IPS DF 6.9 (cell line): Measurements from ENCODE around the gene GLIPR1L2.

Experiments used
- DNase-seq: peaks from one replicate; pipeline ENCODE4 v3.0.0-alpha.2; 2013; ENCODE audit warnings: low read depth, low spot score
- H3K27ac ChIP-seq: one replicate; pipeline ENCODE4 v1.5.1; 2013; ENCODE audit warnings: low read length, control low read depth
- H3K27me3 ChIP-seq: 2 replicates; pipeline ENCODE4 v1.6.1; 2013; ENCODE audit warnings: mild to moderate bottlenecking, low read length; ENCODE audit not compliant: control insufficient read depth, insufficient read depth
- H3K36me3 ChIP-seq: 2 replicates; pipeline ENCODE4 v1.6.1; 2013; ENCODE audit warnings: low read length; ENCODE audit not compliant: control insufficient read depth, insufficient read depth
- H3K4me1 ChIP-seq: 2 replicates; pipeline ENCODE4 v1.6.1; 2013; ENCODE audit warnings: low read length; ENCODE audit not compliant: control insufficient read depth, insufficient read depth
- H3K4me3 ChIP-seq: 2 replicates; pipeline ENCODE4 v1.5.1; 2013; ENCODE audit warnings: mild to moderate bottlenecking, low read length
- H3K9me3 ChIP-seq: 2 replicates; pipeline ENCODE4 v1.6.1; 2013; ENCODE audit warnings: low read length, inconsistent platforms; ENCODE audit not compliant: control insufficient read depth, insufficient read depth
- WGBS: extraction: QIAGEN DNeasy Blood & Tissue Kit; methylation state at CpG from one replicate; pipeline ENCODE4 v1.1.7; 2013; ENCODE audit warnings: mixed read lengths, missing lambda C conversion rate; ENCODE audit not compliant: insufficient read length, insufficient coverage; 5-methylcytosine and 5-hydroxymethylcytosine counted together

The GLIPR1L2 gene

DNA sequence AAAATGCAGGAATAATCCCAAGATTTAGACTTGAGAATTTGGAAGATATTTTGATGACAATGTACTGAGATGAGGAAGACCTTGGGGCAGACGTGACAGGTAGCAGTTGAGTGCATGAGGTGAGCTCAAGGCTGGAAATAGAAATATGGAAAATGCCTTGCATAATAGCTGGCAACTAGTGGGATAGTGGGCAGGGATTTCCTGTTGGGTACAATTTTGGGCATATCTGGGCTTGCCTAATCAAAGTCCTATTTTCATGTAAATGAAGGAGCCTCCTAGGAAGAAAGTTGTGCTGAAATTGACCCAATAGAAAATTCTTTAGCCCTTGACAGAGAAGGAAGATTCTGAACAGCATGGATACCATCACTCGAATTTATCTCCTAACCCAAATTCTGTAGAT, 83.2 kb downstream of the GLIPR1L2 start:
- WGBS, result no CpG with 5 or more reads among the region's 2 CpGs
- no peaks in the 10 kb centered on the region for H3K4me1 ChIP-seq
- no peaks in the 10 kb centered on the region for H3K36me3 ChIP-seq
- no peak for DNase-seq
- H3K27ac ChIP-seq, result no peak overlapping the region
- no peaks in the 10 kb centered on the region for H3K9me3 ChIP-seq
- H3K27me3 ChIP-seq, result no peaks in the 10 kb centered on the region
- no peak overlapping the region for H3K4me3 ChIP-seq

DNA sequence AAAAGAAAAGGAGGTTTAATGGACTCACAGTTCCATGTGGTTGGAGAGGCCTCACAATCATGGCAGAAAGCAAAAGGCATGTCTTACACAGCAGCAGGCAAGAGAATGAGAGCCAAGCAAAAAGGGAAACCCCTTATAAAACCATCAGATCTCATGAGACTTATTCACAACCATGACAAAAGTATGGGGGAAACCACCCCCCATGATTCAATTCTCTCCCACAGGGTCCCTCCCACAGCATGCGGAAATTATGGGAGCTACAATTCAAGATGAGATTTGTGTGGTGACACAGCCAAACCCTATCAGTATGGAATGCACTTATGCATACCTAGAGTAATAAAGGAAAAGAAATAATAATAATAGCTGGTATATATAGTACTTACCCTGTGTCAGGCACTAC, 85.2 kb downstream of the GLIPR1L2 start:
- H3K27ac ChIP-seq, result no peak overlapping the region
- H3K4me1 ChIP-seq, result peaks cover 2% of the 10 kb centered on the region; the same call in 1 of the 2 replicates
- H3K9me3 ChIP-seq, result no peaks in the 10 kb centered on the region
- no peak for DNase-seq
- no peak overlapping the region for H3K4me3 ChIP-seq
- no CpG with 5 or more reads among the region's 1 CpG for WGBS
- H3K36me3 ChIP-seq, result no peaks in the 10 kb centered on the region
- no peaks in the 10 kb centered on the region for H3K27me3 ChIP-seq

DNA sequence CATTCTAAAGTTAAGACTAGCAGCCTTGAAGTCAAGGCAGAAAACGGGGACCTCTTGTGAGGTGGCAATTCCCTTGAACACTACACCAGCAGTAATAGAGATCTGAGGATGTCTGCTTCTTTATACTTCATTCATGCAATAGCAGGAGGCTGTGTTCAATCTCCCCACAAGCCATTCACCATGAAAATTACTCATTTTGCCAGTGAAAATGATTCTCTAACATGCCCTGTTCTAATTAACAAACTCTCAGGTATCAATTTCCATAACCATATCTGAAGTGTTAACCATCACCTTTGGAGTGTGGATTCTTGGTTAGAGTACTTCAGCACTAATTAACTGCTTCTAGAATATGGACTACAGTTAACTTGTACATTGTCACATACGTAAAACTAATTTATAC, 86.2 kb downstream of the GLIPR1L2 start:
- H3K9me3 ChIP-seq, result no peaks in the 10 kb centered on the region
- H3K36me3 ChIP-seq, result no peaks in the 10 kb centered on the region
- H3K4me1 ChIP-seq, result peaks cover 2% of the 10 kb centered on the region; the same call in 1 of the 2 replicates
- H3K27me3 ChIP-seq, result no peaks in the 10 kb centered on the region
- no CpG with 5 or more reads among the region's 2 CpGs for WGBS
- H3K4me3 ChIP-seq, result no peak overlapping the region
- DNase-seq, result no peak
- no peak overlapping the region for H3K27ac ChIP-seq

DNA sequence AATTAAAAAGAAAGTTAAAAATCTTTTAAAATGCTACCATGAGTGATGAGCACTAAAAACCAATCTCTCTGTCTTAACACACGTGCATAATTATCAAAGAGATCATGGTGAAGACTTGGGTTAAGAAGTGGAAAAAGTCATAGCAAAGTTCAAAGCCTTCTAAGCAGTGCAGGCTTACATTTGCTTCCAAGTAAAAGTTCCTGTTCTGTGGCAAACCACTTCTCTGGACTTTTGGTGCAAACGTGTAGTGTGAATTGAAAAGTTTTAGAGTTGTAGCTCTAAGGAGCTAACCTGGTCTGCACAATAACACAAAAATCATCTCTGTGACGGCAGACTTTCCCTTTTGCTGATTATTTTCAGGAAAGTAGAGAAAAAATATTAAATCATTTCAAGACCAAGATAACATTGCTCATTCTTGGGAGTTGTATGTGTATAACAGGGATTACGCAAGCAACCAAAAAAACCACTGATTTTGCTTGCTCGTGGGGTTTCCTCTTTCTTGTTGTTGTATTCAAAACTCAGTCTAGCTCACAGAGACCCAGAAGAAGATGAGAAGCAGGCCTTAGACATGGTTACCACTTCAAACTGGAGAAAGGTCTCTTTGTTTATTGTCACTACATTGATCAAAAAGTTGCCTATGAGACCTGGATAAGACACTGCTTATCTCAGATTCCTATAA, 87.4 kb downstream of the GLIPR1L2 start:
- no peaks in the 10 kb centered on the region for H3K36me3 ChIP-seq
- no peak for DNase-seq
- peaks cover 2% of the 10 kb centered on the region; the same call in 1 of the 2 replicates for H3K4me1 ChIP-seq
- H3K27ac ChIP-seq, result no peak overlapping the region
- H3K27me3 ChIP-seq, result no peaks in the 10 kb centered on the region
- WGBS, result no CpG with 5 or more reads among the region's 5 CpGs
- no peak overlapping the region for H3K4me3 ChIP-seq
- no peaks in the 10 kb centered on the region for H3K9me3 ChIP-seq

DNA sequence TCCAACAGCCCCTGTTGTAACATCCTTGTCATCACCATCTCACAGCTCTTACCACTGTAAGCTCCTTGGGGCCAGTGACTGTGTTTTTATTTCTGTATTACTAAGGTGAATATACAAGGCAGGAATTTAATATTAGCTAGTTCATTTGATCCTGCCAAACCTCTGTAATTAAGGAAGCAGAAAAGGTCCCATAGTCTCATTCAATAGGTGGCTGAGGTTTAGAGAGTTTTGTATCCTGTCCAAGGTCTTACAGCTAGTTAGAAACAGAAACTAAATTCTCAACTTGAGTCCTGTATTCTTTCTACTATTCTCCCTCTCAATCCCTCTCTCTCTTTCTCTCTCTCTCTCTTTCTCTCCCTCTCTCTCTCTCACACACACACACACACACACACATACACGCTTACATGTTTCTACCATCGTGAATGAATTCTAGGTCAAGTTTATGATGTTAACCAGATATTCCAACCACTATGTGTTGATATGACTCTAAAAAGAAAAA, 89.1 kb downstream of the GLIPR1L2 start:
- no peaks in the 10 kb centered on the region for H3K27me3 ChIP-seq
- no peak overlapping the region for H3K4me3 ChIP-seq
- H3K36me3 ChIP-seq, result no peaks in the 10 kb centered on the region
- DNase-seq, result no peak
- H3K9me3 ChIP-seq, result no peaks in the 10 kb centered on the region
- H3K27ac ChIP-seq, result no peak overlapping the region
- no CpG with 5 or more reads among the region's 2 CpGs for WGBS
- H3K4me1 ChIP-seq, result peaks cover 2% of the 10 kb centered on the region; the same call in 1 of the 2 replicates

DNA sequence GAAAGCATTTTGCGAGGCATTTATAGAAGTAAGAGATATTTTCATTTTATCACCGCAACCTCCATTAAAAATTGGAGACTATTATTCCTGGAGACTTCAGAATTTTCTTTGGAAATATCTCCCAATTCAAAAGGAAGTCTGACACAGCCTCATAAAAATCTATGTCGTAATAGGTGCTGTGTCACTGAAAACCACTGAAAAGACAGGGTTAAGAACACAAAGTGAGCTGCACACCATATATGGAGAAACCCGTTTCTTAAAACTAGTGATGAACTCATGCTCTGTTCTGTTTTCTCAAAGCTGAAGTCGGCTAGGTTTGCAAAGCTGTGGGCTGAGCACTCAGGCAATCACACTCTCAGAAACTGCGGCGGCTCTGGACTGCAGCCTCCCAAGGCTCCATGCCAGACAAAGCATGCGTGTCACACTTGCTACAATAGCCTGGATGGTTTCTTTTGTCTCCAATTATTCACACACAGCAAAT, 89.6 kb downstream of the GLIPR1L2 start, which contains the start of gene GLIPR1:
Gene GLIPR1, plus strand, starts transcription at position 287 of the 481 bp plus-strand sequence. Its CDS starts 126 bp downstream, at position 413.
- Histone ChIP-seq H3K4me1 (peaks cover 2% of the 10 kb centered on the region; the same call in 1 of the 2 replicates), H3K36me3 (no peaks in the 10 kb centered on the region), H3K4me3 (no peak within 1 kb of the TSS), H3K27ac (no peak within 1 kb of the TSS), H3K27me3 (no peaks in the 10 kb centered on the region), H3K9me3 (no peaks in the 10 kb centered on the region)
- WGBS, result no CpG with 5 or more reads among the region's 8 CpGs
- no peak for DNase-seq

DNA sequence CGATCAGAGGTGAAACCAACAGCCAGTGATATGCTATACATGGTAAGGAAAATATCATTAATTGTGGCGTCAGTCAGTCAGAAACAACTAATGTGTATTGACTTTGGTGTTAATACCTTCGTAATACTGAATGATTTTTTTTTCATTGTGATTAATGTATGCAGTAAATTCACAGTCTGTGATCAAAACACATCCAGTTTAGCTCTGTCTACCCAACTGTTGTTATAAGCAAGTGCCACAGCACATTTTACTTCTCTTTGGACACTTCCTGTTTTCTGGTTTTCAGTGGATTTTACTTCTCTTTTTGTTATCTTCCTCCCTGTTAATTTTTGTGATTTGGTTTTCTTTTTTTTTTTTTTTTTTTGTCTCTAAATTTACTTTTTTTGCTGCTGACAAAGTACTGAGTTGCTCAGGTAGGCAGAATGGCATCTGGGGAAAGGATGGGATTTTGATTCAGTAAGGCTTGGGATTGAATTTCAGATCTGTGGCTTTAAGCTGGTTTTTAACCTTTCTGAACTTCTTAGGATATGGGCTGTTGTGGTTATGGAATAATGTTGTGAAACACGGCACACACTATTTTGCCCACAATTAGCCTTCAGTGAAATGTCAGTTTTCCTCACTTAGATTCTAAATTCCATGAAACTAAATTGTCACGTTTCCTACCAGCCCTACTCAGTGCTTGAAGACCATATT, 90.3 kb downstream of the GLIPR1L2 start:
- H3K27me3 ChIP-seq, result no peaks in the 10 kb centered on the region
- WGBS, result no CpG with 5 or more reads among the region's 5 CpGs
- no peak overlapping the region for H3K27ac ChIP-seq
- no peaks in the 10 kb centered on the region for H3K36me3 ChIP-seq
- H3K4me1 ChIP-seq, result peaks cover 2% of the 10 kb centered on the region; the same call in 1 of the 2 replicates
- H3K4me3 ChIP-seq, result no peak overlapping the region
- H3K9me3 ChIP-seq, result no peaks in the 10 kb centered on the region
- no peak for DNase-seq

DNA sequence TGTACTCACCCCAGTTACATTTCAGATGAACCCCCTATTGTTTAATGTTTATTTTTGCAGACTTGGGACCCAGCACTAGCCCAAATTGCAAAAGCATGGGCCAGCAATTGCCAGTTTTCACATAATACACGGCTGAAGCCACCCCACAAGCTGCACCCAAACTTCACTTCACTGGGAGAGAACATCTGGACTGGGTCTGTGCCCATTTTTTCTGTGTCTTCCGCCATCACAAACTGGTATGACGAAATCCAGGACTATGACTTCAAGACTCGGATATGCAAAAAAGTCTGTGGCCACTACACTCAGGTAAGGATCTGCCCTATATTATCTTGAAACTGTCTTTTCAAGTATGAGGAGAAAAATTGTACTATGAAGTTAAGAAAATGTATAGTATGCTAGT, 90.9 kb downstream of the GLIPR1L2 start:
- DNase-seq, result no peak
- Histone ChIP-seq H3K4me1 (peaks cover 2% of the 10 kb centered on the region; the same call in 1 of the 2 replicates), H3K4me3 (no peak overlapping the region), H3K27ac (no peak overlapping the region), H3K9me3 (no peaks in the 10 kb centered on the region), H3K36me3 (no peaks in the 10 kb centered on the region), H3K27me3 (no peaks in the 10 kb centered on the region)
- WGBS, result no CpG with 5 or more reads among the region's 4 CpGs
